Activated CD4-positive, alpha-beta T cell treated with anti-CD3 and anti-CD28 coated beads, Interleukin-2, amount 50 U/mL, for 48 hours (primary cell): ENCODE measurements around the gene KRTAP5-6.

ENCODE experiments used
- DNase-seq, 2 experiments: peaks; one replicate each; pipeline ENCODE4 v3.0.0-alpha.2; 2020

Gene KRTAP5-6

DNA sequence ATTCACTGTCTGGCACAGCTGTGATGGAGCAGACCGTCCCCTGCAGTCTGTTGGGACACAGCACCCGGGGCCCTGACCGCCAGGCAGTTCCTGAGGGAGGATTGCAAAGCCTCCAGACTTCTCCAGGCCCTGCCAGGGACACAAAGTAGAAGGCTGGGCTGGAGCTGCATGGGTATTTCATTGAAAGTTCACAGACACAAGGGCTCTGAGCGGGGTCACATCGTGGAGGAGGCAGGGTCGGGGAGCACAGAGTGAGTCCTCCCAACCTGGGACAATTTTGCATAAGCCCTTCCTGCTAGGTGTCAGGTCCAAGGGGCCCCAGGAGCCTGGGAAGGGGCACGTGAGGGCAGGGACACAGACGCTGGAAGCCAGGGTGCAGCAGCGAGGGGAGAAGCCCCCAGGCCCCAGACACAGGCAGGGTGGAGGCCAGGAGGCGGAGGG lies 37.7 kb downstream of the KRTAP5-6 start:
- no peak for DNase-seq

DNA sequence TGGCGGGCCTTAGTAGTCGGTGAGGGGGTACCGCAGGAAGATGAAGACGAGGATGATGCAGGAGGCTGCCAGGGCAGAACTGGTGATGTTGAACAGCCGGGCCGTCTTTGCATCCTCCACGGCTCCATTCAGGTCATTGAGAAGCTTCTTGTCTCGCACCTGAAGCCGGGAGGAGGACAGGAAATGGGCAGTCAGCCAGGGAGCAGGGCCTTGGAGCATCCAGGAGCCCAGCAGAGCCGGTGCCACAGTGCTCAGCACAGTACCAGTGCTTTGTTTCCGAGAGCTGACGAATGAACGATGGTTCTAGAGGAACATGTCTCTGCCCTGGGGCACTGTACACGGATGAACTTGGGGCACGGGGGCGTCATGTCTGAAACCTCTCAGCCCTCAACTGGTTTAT lies 38.3 kb downstream of the KRTAP5-6 start:
- no peak for DNase-seq

DNA sequence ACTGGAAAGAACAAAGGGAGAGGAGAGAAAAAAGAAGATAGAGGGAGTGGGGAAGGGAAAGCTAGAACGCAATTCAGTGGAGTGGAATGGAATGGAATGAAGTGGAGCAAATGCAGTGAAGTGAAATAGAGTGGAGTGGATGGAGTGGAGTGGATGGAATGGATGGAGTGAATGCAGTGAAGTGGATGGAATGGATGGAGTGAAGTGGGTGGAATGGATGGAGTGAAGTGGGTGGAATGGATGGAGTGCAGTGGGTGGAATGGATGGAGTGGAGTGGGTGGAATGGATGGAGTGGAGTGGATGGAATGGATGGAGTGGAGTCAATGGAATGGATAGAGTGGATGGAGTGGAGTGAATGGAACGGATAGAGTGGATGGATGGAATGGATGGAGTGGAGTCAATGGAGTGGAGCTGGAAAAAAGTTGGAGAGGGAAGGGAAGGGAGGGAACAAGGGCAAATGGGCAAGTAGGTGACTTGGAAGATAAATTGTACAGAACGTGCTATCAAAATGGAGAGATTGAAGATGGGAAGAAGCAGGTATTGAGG lies 39.5 kb downstream of the KRTAP5-6 start:
- DNase-seq: no peak

DNA sequence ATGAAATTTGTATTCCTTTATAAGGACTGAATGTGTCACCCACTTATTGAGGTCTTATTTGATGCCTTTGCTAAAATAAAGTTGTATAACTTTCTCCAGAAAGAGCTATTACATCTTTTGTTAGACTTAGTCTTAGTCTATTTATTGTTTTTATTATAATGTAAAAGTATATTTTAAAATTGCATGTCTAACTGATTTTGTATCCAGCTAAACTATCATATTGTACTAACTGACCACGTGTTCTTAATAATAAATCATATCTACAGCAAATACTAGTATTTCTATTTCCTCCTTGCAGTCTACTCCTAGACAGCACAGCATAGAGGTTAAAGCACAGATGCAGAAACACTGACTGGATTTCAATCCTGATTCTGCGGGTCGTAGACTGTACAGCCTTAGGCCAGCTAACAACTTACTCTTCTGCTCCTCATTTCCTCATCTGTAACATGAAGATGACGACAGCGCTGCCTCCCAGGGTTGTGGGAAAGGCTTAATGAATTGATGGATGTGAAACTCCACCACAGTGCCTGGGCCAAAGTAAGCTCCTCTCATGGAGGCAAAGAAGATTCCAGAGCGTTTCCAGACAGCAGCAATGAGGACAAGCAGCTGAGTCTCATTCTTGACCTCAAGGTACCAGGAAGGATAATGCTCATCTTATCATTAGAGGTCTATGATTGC lies 40.2 kb downstream of the KRTAP5-6 start:
- DNase-seq: no peak

DNA sequence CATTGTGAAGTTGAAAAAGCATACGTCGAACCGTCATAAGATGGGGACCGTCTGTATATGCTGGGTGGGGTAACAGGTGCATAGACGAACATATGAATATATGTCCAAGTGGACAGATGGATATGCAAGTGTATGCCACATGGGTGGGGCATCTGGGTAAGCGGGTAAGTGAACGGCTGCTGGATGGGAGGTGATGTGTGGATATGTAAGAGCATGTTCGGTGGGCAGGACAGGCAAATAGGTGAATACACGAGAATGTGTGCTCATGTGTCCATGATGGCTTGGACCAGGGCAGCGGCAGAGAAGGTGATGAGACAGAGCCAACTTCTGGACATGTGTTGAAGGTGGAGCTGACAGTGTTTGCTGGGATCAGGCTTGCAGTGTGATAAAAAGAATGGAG lies 41.4 kb downstream of the KRTAP5-6 start:
- no peak for DNase-seq

DNA sequence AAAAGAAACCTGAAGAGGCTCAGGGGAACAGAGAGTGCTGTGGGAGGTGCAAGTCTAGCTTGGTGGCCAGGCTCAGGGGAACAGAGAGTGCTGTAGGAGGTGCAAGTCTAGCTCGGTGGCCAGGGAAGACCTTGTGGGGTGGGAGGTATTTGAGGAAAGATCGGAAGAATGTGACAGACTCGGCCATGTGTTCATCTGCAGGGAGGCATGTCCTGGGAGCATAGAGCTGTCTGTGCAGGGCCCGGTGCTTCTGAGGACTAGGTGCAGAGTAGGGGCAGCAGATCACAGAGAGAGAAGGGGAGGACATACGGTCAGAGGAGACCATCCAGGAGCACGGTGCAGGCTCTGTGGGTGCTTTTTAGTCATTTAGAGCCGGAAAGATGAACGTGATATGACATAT lies 42.6 kb downstream of the KRTAP5-6 start:
- DNase-seq: no peak

DNA sequence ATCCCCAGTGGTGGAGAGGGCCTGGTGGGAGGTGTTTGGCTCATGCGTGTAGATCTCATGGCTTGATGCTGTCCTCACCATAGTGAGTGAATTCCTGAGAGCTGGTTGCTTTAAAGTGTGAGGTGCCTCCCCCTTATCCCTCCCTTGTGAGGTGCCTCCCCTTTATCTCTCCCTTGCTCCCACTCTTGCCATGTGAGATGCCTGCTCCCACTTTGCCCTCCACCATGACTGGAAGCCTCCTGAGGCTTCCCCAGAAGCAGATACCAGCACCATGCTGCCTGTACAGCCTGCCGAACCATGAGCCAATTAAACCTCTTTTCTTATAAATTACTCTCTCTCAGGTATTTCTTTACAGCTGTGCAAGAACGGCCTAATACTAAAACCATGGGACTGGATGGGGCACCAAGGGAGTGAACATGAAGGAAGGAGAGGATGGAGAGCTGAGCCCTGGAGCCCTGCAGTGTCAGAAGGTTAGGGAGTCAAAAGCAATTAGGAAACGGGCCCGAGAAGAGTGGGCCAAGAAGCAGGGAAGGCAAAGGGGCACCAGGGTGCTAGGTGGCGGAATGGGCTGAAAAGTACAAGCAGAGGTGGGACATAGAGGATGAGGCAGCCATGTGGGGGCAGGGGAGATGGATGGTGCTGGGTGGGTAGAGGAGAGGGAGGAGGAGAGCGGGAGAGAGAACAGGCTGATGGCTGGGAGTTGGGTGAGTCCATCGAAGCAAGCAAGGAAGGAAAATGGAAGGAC lies 44.0 kb downstream of the KRTAP5-6 start:
- no peak for DNase-seq

DNA sequence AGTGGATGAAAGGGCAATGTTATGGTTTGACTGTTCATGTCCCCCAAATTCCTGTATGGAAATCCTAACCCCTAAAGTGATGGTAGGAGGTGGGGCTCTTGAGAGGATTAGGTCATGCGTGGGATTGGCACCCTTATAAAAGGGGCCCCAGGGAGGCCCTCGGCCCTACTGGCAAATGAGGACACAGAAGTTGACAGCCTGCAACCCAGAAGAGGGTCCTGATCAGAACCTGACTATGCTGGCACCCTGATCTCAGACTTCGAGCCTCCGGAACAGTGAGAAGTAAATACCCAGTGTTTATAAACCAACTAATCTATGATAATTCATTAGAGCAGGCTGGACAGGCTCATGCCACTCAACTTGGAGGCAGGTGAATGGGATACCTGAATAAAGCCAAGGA lies 44.7 kb downstream of the KRTAP5-6 start:
- no peak for DNase-seq

DNA sequence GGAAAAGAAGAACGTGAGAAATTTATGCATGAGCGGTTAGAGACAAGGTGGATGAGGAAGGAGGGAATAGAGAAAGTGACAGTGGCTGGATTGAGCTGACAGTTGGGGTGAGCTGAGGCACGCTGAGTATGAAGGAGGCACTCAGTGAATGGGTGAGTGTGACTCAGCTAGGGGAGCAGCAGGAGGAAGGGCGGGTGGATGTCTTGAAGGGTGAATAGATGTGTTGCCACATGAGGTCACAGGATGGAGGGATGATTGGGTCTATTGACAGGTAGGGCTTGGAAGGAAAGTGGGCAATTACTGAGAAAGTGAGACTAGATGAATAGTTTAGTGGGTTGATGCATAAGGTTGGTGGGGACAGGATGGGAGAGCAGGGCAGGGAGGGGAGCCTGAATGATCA lies 45.4 kb downstream of the KRTAP5-6 start:
- DNase-seq: no peak

DNA sequence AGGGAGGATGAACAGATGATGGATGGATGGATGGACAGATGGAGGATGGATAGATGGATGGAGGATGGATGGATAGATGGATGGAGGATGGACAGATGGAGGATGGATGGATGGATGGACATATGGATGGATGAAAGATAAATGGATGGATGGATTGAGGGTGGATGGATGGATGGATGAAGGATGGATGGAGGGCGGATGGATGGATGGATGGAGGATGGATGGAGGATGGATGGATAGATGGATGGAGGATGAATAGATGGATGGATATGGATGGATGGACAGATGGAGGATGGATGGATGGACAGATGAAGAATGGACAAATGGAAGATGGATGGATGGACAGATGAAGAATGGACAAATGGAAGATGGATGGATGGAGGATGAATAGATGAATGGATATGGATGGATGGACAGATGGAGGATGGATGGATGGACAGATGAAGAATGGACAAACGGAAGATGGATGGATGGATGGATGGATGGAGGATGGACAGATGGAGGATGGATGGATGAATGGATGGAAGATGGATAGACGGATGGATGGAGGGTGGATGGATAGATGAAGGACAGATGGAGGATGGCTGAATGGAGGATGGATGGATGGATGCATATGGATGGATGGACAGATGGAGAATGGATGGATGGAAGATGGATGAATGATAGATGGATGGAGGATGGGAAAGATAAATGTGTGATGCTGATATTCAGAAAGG lies 46.0 kb downstream of the KRTAP5-6 start:
- DNase-seq: no peak

DNA sequence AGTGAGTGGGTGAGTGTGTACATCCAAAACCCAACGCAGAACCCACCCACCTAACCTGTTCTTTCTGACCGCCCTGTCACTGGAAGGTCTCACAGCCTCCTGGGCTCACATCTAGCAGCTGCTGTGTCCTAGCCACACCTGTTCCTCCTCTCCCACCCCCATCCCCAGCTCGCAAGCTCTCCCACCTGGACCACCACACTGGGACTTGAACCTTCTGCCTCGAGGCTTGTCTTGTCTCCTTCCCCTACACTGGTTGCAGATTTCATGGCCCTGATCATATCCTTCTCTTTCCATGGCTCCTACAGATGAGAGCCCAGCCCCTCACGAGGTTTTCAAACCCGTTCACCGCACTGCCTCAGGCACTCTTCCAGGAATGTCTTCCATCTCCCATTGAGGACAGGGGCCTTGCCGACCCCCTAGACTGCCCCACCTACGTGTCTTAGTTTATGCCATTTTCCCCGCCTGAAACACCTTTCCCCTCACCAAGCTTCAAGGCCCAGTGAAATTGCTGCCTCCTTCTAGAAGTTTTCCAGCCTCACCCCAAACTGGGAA lies 46.7 kb downstream of the KRTAP5-6 start:
- no peak for DNase-seq

DNA sequence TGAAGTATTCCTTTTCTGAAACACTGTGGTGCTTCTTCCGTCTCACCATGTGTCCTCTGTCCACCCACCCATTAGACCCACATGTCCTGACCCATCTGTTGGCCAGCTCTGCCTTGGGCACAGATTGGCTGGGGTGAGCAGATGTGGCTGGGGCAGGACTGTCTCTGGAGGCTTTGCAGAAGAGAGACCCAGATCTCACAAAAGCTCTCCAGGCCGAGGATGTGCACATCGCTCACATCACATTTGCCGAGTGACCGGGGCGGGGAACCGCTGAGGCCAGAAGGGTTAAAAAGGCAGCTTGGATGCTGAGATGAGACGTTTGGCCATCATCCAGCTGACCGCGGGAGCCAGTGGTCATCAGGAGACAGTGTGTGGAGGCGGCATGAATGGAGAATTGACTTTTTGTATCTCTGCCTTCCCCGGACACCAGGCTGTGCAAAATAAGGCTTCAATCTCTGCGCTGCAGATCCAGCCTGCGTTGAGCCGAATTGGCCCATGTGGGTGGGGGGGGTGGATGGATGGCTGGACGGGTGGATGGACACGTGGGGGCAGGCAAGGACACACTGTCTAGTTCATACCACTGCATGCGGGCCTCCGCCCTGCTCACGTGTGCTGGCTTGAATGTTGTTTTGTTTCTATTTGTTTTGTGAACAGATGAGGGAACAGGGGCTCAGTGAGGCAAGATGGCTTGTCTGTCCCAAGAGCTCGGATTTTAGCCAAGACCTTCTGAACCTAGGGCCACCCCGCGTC lies 47.3 kb downstream of the KRTAP5-6 start:
- DNase-seq: no peak

DNA sequence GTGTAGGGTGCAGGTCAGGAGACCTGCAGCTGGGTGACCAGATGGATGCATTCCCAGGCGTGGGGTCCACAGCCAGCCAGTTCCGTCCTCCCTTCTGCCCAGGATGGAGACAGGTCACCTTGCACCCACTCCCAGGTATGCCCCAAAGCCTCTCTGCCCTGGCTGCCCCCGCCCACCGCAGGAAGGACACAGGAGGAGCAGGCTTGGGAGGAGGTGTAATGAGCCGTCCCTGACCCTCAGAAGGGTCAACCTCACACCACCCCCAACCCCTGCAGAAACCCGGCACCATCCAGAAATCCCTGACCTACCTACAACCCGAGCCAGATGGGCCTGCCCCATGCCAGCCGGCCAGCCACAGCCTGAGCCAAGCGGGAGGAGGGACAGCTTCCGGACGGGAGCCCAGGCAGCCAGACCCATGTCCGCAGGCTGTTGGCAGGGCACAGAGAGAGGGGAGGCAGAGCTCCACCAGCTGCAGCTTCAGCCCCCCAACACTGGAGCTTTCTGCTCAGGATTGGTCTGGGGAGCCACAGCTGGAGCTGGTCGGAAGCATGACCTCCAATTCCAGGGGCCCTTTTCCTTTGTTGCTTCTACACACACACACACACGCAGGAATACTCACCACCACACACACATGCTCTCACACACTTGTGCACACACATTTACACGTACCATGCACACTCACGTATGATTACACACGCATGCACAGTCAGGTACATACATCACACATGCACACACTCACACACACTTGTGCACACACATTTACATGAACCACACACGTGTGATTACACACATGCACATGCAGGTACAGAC lies 48.1 kb downstream of the KRTAP5-6 start:
- DNase-seq: no peak

DNA sequence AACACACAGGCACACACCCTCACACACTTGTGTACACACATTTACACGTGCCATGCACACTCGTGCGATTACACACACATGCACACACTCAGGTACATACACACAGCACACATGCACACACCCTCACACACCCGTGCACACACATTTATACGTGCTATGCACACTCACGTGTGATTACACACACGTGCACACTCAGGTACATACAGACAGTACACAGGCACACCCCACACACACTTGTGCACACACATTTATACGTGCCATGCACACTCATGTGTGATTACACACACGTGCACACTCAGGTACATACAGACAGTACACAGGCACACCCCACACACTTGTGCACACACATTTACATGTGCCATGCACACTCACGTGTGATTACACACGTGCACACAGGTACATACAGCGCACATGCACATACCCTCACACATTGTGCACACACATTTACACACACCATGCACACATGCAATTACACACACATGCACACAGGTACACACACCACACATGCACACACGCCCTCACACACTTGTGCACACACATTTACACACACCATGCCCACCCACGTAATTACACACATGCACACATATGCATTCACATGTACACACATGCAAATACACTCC lies 48.8 kb downstream of the KRTAP5-6 start:
- no peak for DNase-seq

DNA sequence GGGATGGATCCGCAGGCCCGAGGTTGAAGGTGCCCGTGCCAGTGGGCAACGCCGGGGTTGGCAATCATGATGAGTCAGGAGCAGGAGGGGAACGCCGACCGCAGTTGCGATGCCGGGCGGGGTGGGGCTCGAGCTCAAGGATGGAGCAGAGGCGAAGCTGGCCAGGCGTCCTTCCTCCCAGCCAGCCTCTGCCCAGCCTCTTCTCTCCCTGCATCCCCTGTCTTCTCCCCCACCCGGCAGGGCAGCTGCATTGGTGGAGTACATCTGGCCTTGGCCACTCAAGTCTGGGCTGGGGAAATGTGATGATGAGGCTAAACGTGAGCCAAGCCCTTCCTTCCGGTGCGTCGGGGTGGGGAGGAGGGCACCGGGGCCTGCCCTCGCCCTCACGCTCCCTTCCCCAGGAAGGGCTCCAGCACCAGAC lies 49.5 kb downstream of the KRTAP5-6 start:
- DNase-seq: no peak

DNA sequence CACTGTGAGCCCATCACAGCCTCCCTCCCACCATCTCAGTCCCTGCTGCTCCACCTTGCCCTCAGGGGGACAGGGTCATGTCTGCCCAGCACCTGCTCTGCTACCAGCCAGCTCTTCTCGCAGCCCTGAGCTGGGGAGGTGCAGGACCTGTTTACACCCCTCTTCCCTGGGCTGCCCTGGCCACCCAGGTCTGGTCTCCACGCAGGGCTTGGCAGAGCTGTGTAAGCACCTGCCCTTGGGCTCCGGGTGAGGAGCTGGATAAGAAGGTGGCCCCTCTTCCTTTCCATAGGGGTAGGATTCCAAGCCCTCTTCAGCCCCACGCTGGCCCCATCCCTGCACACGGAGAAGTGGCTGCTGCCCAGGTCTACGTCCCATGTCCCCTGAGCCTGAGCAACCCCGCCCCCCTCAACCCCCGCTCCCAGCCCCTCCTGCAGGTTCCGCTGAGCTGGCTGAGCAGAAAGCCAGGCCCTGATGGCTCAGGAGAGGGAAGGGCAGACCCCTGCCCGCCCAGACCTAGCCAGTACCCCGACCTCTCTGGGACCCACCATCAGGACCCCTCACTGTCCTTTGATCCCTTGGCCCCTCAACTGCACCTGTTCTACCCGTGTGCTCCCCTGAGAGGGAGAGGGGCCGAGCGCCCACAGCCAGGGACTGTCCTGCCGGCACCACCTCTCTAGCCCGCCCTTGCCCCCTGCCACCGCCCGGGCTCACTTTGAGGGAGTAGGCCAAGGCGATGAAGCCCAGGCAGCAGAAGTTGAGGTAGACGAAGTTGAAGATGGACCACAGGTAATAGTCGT lies 50.2 kb downstream of the KRTAP5-6 start:
- DNase-seq: no peak
